NCI-H2107 treated with DMSO at 0.1 percent for 48 hours (cell line): ENCODE results near the gene CEP72.
A peak's percentile ranks its signal among the peaks of the same experiment; 100 is the strongest.

Experiments used
- DNase-seq: peaks from one replicate; lab custom pipeline; 2025; ENCODE audit not compliant: unreplicated experiment; lab: John Stamatoyannopoulos, UW

Gene CEP72

DNA sequence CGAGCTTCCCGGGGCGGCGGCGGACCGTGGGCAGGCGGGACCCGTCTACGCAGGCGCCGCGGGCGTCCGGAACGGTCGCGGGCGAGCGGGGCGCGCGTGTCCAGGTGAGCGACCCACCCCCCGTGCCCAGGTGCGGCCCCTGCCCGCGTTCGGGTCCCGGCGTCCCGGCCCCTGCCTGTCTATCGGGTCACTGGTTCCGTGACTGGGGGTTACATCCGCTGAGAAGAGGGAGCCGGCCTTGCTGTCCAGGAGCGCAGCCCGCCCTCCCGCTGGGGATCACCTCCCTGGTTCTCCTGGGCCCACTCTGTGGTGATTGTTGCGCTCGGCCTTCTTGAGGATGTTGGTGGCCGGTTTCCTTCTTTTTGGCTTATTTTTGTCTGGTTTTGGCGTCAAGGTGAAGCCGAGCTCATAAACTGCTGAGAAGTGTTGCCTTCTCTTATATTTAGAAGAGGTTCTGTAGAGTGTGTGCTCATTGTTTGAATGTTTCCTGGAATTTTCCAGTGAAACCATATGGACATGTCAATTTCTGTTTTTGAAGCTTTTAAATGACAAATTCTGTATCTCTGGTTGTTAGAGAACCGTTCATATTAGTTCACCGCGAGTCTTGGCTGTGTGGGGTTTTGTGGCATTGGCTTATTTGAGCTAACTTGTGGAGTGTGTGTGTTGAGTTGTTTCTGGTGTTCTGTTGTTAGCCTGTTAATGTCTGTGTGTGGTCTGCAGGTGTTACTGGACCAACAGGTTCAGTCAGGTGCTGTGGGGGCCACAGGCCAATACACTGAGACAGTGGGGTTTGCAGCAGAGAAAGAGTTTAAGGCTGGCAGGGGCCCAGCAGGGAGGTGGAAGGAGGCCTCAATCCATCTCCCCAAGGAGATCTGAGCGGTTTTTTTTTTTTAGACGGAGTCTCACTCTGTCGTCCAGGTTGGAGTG, 621 bp downstream of the CEP72 start:
- DNase-seq = no peak

DNA sequence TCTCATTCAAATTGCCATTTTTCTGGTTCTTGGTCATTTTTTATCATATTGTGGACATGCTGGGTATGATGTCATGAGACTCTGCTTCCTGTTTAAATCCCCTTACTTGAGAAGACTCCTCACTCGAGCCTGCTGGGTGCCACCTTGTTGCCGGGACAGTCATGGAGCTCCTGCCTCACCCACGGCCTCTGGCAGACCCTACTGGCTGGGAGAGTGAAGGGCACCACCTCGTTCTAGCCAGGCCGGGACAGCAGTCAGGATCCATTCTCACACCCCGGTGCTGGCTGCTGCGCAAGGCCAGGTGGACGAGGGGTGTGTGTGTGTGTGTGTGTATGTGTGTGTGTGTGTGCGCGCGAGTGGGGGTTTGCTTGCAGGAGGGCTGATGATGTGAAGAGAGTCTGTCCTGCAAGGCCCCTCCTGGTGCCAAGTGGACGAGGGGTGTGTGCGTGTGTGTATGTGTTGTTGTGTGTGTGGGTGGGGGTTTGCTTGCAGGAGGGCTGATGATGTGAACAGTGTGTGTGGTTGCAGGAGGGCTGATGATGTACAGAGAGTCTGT, 4.4 kb downstream of the CEP72 start:
- DNase-seq = no peak

DNA sequence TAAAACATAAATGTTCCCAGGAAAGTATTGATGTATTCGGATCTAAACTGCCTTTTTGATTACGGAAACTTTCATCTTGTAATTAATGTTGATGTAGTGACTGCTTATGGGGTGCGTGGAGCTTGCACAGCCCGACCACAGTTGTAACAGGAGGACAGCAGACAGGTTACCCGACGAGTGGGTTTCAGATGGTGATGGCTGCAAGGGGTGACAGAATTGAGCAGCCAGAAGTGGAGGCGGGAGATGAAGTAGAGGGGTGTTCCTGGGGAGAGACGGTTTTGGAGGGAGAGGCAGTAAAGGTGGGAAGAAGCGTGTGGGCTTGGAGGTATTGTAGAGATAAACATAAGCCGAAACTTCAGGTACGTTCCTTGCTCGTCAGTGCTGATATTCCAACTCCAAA, 5.8 kb downstream of the CEP72 start:
- no peak for DNase-seq

DNA sequence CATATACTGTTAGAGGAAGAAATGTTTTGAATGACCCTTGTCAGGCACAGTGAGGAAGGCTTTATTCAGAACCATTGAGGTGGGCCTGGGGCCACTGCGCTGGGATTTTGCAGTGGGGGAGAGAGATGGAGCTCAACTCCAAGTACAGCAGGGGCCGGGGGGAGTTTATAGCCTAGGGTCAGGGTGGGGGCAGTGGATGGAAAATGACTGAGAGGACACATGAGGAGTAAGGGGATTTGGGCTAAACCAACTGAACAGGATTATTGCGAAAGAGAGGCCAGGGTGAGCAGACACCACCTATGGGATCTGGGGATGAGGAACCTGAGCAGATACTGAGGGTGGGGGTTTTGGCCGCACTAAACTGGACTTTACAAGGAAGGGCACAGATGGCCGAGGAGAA, 6.3 kb downstream of the CEP72 start:
- DNase-seq = no peak

DNA sequence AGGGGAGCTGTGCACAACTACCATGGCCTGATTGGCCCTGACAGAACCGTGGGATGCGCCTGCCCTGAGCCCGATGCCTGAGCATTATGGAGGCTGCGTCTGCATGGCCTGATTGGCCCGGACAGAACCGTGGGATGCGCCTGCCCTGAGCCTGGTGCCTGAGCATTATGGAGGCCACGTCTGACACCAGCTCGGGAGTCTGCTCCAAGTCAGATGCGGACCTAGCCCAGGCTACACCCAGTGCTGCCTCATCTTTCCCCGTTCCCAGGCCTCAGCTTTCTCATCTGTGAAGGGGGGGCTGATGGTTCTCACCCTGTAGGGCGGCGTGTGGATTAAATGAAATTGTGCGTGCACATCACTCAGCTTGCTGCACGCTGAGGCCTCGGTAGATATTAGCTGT, 7.3 kb downstream of the CEP72 start:
- no peak for DNase-seq

DNA sequence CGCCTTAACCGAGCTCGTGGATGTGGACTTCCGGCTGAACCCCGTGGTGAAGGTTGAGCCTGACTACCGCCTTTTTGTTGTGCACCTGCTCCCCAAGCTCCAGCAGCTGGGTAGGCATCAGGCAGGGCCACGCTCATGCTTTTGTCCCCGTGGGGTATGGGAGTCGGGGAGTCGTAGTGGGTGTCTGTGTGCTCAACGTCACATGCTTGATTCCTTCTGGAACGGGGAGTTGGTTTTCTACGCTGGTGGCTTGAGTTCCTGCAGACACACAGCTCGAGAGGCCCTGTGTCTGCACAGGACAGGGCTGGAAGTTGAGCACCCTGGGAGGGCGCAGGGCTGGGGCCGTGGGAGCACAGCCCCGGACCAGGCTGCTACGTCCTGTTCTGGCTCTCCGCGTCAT, 8.0 kb downstream of the CEP72 start:
- DNase-seq = no peak

DNA sequence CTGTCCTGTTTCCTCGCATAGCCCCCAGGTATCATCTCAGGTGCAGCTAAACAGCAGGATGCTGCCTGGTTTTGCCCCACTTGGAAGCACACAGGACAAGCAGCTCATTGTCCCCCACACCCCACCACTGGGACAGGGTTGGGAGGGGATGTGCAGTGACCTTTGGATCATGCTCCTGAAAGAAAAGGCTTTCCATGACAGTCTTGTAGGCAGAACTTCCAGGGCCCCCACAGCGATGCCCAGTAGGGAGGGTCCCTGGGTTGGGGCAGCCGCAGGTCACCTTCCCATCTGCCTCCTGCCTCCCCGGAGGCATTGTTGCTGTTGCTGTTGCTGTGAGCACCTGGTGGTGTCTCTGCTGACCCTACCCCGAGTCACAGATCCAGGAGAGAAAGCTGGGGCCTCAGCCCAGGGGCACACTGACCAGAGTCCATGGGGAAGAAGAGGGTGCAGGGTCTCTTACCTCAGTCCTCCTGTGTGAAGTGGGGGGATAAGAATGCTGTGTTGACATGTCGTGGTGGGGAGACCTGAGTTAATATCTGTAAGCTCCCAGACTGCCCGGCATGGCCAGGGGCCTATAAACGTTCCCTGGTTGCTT, 8.5 kb downstream of the CEP72 start:
- no peak for DNase-seq

DNA sequence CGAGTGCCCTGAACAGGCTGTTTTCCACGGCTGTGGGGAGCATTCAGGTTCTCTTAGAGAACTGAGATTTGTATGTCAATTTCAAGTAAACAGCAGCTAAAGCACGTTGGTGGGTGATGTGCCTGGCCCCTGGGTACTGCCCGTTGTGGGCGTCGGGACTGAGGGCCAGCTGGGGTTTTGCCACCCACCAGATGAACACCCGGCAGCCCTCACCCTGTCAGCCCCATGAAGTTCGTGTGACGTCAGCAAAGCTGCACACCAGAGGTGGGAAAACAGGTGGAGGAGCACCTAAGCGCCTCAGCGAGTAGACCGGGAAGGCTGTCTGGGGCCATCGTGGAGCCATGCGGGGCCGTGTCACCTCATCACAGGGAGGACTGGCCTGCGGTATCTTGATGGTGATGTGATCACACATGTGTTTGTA, 9.2 kb downstream of the CEP72 start:
- DNase-seq = no peak

DNA sequence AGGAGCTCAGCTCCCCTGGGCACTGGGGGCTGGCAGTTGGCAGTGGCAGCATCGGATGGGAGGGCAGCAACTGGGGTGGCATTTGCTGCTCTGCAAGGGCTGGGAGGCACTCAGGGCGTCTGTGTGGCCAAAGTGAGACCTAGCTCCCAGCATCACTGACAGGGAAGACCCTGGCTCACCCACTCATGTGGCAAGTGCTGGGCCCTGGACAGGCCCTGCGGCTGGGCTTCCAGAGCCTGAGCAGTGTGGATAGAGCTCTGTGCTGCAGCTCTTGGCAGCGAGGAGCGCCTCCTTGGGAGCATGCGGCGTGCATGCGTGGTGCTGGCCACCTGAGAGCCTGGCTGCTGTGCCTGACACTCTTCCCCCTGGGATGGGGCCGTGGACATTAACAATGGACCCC, 10.2 kb downstream of the CEP72 start:
- DNase-seq = no peak

DNA sequence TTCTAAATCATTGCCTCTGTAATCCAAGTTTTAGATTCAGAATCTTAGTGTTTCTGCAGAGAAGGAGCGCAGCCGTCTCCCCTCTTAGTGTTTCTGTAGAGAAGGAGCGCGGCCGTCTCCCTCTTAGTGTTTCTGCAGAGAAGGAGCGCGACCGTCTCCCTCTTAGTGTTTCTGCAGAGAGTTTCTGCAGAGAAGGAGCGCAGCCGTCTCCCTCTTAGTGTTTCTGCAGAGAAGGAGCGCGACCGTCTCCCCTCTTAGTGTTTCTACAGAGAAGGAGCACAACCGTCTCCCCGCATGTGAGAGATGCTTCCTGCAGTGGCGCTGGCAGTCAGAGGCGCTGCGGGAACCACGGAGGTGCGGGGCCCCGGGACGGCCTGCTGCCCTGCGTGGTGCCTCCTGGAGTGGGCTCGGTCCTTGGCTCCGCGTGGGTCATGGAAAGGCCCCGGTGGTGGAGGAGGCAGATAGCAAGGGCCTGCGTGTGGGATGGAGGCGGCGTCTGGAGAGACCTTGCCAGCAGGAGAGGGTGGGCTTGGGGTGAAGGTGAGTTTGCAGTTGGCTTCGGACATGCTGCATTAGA, 10.9 kb downstream of the CEP72 start:
- DNase-seq = no peak

DNA sequence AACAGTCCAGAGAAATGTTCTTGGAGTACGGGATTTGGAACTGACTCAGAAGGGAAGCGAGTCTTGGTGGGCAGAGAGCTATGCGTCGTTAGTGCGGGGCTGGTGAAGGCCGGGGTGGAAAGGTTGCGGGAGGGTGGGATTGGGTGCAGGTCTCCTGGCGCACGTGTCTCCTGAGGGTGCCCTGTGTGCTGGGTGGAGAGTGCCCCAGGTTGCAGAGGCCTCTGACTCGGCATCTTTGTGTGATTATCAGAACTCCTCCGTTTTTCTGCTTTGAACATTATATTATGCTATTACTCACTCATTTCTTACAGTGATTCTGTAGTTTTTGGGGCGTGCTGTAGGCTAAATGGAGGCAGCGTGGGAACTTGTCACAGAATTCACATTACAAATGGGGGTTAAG, 11.4 kb downstream of the CEP72 start:
- DNase-seq = no peak

DNA sequence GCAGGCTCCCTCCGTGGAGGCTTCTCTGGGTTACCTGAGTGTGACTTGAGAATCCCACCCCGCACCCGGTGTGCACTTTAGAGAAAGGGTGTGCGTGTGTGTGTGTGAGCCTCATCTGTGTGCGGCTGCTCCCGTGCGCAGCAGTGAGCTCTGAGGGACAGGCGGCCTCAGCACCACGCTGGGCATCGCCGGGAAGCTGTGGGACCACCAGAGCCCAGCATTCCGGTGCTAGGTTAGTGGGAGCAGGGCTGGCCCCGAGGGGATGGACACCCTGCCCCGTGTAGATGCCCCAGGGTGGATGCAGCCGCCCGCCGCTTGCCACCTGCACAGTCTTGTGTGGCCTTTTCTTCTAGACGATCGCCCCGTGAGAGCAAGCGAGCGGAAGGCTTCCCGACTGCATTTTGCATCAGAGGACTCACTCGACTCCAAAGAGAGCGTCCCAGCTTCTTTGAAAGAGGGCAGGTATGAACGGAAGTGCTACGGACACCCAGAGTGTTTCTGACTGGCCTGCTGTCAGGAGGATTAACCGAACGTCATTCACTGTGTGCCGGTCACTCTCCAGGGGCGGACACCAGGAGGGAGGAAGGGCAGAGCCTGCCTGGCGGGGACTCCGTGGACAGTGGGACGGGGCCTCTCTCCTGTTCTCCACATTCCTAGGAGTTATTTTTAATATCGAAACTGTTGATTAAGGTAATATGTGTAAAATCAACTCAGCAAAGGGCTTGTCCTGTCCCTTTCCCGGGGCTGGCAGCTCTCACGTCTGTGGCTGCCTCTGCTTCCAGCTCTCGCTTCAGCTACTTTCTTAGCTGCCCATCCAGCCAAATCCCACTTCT, 12.2 kb downstream of the CEP72 start:
- no peak for DNase-seq

DNA sequence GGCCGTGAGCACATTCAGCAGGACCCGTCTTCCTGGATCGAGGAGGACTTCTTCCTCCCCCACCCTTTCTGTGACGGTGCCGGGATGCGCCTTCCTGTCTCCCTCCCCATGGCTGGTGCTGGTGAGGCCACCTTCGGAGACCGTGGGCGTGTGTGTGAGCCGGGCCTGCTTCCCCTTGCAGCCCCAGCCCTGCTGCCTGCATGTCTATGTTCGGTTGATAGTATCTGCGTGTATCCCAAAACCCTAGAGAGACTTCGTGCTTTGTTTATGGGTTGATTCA, 12.8 kb downstream of the CEP72 start:
- DNase-seq = no peak

DNA sequence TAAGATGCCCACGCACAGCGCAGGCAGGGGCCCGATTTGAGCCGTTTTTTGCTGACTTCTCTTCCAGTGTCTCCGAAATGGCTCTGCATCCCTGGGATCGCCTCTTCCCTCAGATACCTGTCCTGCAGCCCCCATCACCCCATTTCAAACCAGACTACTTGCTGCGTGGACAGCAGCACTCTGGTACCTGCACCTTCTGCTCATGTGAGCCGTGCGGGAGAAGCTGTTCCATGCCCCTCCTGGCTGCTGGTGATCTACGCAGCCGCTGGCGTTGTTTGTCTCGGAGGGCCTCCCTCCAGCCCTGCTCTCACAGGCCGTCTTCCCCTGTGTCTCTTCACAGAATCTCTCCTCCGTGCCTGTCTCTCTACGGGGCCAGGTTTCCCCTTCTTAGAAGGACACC, 13.4 kb downstream of the CEP72 start:
- DNase-seq = no peak

DNA sequence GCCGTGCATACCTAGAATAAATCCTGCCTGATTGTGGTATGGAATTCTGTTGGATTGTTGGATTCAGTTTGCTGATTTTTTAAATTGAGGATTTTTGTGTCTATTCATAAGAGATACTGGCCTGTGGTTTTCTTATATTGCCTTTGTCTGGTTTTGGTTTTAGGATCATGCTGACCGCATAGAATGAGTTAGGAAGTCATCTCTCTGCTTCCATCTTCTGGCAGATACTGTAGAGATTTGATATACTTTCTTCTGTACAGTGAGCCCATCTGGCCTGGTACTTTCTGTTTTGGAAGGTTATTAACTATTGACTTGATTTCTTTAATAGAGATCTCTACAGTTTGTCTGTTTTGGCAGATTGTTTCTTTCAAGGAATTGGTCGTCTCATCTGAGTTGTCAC, 14.7 kb downstream of the CEP72 start:
- DNase-seq = no peak

DNA sequence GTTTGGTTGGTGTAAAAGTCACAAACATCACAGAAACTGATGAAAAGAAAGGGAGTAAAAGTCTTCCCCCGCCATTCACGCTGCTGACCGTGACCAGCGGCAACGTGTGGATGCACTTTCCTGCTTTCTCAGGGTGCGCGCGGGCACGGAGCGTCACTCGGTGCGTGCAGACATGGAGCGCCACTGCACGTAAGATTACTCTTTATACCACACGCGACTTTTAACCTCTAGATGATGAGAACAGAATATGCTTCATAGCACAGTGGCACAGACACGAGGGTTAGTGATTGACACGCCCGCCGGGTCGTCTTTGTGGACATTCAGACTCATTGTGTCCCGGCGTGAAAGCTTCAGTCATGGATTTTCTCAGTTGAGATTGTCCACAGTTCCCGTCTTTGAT, 15.7 kb downstream of the CEP72 start:
- DNase-seq = no peak

DNA sequence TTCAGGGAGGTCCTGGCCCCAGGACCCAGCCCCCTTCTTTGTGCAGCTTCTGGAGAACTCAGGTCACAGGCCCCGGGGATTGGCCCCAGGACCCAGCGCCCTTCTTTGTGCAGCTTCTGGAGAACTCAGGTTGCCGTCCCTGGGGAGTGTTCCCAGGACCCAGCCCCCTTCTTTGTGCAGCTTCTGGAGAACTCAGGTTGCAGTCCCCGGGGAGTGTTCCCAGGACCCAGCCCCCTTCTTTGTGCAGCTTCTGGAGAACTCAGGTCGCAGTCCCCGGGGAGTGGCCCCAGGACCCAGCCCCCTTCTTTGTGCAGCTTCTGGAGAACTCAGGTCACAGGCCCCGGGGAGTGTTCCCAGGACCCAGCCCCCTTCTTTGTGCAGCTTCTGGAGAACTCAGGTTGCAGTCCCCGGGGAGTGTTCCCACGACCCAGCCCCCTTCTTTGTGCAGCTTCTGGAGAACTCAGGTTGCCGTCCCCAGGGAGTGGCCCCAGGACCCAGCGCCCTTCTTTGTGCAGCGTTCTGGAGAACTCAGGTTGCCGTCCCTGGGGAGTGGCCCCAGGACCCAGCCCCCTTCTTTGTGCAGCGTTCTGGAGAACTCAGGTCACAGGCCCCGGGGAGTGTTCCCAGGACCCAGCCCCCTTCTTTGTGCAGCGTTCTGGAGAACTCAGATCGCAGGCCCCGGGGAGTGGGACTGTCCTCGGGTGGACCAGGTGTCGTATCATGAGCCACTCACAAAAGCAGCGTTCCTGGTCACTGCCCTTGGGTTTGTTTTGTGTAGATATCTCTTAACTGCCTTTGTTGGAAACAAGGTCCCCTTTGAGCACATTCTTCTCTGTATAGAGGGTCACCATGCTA, 16.4 kb downstream of the CEP72 start:
- peak; percentile 48 for DNase-seq

DNA sequence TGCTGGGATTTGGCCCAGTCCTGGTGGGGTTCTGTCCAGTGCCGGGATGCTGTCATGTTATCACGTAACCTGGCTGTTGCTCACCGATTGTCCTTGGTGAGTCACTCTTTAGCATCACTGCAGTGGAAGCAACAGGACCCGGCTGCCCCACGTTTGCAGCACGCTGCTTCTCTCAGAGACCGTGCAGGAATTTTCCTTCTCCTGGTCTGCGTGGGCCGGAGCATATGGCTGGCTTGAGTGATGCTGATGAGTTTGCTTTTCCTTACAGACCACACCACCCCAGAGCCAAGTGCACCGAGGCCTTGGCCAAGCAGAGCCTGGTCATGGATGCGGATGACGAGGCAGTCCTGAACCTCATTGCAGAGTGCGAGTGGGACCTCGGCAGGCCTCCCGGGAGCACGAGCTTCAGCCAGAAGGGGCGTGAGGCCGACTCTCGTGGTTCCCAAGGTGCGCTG, 21.4 kb downstream of the CEP72 start:
- no peak for DNase-seq

DNA sequence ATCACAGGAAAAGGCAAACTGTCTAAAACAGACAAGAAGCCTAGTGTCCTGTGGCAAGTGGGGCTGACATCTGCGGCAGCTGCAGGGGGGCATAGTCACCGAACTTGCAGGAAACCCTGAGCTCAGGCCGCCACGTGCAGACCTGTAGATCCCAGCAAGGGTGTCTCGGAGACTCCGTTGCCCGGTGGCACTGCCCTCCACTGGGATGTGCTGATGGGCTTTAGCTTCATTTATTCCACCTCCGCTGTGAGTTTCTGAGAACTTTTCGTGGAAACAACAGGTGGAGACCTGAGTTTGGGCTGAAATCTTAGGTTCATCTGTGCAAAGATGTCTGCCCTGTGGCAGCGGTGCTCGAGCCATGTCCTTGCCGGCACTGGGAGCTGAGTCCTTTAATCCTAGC, 22.1 kb downstream of the CEP72 start:
- no peak for DNase-seq

DNA sequence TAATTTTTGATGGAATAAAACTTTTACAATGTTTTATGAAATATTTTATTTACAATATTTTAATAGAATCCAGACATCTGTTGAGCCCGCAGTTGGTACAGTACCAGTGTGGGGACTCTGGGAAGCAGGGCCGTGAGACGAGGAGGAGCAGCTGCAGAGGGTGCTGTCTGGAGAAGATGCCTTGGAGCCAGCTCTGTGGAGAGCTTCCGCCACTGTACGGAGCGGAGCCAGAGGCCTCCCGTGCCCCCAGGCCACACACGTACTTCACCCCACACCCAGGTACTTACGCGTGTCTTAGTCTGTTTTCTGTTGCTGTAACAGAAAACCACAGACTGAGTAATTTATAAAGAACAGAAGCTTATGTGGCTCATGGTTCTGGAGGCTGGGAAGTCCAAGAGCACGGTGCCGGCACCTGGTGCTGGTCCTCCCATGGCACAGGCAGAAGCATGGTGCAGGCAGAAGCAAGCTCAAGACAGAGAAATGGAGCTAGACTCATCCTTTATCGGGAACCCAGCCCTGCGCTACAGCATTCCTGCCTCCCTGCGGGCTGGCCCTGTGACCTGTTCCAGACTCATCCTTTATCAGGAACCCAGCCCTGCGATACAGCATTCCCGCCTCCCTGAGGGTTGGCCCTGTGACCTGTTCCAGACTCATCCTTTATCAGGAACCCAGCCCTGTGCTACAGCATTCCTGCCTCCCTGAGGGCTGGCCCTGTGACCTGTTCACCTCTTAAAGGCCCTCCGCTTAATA, 23.3 kb downstream of the CEP72 start:
- no peak for DNase-seq
